GM03348 (cell line): ENCODE measurements around the gene MGAT3.

Experiments used
- DNase-seq: peaks from one replicate; pipeline ENCODE4 v3.0.0; 2012; ENCODE audit warnings: low spot score

MGAT3 gene

GRCh38 chr22:39529487-39529851, 72.7 kb downstream of the MGAT3 start:
- DNase-seq, result no peak

- DNase-seq, result no peak
Observed at GRCh38 chr22:39530116-39530515, 73.3 kb downstream of the MGAT3 start.

GRCh38 chr22:39530692-39531331, 74.0 kb downstream of the MGAT3 start:
- DNase-seq, result peak; percentile 55

GRCh38 chr22:39532215-39533073, 75.6 kb downstream of the MGAT3 start, which contains the start of gene RPS19BP1:
RPS19BP1 (minus strand) TSS chr22:39532748; CDS start chr22:39532738, 10 bp downstream.
- DNase-seq, result peak; percentile 96

DNA sequence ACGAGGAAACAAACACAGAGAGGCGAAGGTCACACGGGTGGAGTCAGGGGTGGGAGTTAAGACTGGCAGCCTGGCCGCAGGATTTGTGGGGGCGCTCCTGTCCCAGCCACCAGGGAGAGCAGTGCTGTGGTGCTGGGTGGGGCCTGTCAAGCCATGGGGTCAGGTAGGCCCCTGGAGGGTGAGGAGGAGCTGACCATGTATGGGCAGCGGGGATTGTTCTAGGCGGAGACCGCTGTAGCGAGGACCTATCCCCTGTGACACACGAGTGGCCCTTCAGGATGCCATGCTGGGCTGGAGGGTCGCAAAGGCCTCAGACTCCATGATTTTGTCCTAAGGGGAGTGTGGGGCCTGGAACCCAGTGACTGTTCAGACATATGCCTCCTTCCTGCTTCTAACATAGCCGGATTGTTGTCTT, 77.3 kb downstream of the MGAT3 start:
- no peak for DNase-seq

DNA sequence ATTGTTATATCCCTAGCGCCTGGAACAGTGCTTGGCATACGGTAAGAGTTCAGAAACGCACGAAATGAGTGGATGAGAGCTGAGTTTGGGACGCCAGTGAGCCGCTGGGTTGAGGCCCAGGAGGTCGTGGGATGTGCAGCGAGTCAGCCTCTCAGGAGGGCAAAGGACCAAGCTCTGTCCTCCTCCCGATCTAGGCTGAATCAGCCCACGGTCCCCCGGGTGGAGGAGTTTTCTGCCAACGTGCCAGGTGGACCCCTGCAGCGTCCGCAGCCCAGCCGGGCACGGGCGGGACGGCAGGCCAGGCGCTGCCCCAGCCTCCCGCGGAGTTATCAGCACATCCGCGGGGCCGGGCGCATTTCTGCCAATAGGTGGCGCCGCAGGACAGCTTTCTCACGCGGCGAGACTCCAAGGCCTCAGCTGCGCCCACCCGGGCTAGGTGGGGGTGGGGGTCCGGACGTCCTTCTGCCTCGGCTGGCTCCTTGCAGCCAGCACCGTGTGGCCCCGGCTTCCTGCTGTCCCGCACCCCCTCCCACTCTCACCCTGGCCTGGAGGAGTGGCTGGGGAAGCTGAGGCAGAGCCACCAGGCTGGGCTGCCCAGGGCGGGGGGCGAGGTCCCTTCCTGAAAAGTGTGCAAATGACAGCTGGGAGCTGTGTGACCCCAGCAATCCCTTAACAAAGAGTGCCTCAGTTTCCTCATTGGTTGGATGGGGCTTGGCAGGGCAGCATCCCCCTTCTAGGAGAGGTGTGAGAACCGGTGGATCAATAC, 78.0 kb downstream of the MGAT3 start:
- peak; percentile 91 for DNase-seq

- DNase-seq, result no peak
Observed at GRCh38 chr22:39535357-39535725, 78.5 kb downstream of the MGAT3 start.

GRCh38 chr22:39535831-39536449, 79.1 kb downstream of the MGAT3 start:
- no peak for DNase-seq

DNA sequence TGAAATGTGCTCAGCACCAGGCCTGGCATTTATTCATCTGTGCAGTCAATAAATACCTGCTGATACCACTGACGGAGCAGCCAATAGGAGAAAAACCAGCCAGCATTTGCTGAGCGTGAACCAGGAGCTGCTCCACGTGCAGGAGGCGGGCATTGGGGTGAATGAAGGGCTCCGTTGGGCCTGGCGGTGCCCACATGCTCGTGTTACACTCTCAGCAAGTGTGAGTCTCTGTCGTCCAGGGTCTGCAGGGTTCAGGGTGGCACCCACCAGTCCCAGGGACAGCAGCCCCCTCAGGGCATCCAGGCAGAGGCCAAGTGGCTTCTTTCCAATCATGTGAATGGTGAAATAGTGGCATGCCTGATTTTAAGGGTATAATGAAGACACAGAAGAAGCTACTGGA, 79.9 kb downstream of the MGAT3 start:
- no peak for DNase-seq

DNA sequence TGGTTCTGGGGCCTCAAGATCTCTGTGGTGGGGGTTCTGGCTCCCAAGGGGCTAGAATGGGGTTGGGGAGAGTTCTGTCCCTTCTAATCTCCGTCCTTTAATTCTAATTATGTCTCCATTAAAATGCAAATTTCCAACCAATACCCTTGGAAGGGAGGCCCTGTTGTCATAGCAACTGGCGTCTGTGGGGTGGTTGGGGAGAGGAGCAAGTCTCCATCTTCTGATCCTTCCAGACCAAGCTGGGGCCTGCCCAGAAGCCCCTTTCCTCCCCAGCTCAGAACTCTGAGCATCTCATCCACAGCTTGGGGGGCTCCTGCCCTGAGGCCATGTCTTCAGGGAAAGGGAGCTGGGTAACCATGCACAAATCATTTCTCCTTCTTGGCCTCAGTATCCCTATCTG, 81.2 kb downstream of the MGAT3 start:
- DNase-seq, result no peak
